Stomach (tissue), 4 donors: ENCODE results near the gene ENTR1.

ENCODE experiments used
- CTCF ChIP-seq, 7 experiments: fragments of 450-650 bp in 4 of 7; fragments of 200-600 bp in 3 of 7; sonication (generic) in 3 of 7; IDR thresholded peaks; one replicate each; pipeline ENCODE4 v1.5.1; 2016 to 2019; ENCODE audit warnings: antibody characterized with exemption in 7 of 7, control low read depth in 2 of 7, mild to moderate bottlenecking in 1 of 7
- EP300 ChIP-seq: sonication (generic); formaldehyde crosslinking; IDR thresholded peaks from one replicate; pipeline ENCODE4 v1.6.1; 2017; ENCODE audit warnings: antibody characterized with exemption
- POLR2A ChIP-seq, 4 donors: fragments of 450-650 bp; IDR thresholded peaks; one replicate each; pipeline ENCODE4 v1.6.1; 2016; ENCODE audit warnings: antibody characterized with exemption in 4 of 4, control low read depth in 2 of 4, mild to moderate bottlenecking in 1 of 4, moderate library complexity in 1 of 4
- POLR2AphosphoS5 ChIP-seq, 3 donors: sonication (generic); formaldehyde crosslinking; IDR thresholded peaks; one replicate each; pipeline ENCODE4 v1.6.1; 2016; ENCODE audit warnings: antibody characterized with exemption in 3 of 3

- no peak for TF ChIP-seq CTCF (IDR thresholded peaks at IDR 0.05)
- no peak for TF ChIP-seq POLR2A (IDR thresholded peaks at IDR 0.05)
- no peak for TF ChIP-seq POLR2AphosphoS5 (IDR thresholded peaks at IDR 0.05)
- TF ChIP-seq EP300: no peak
Observed at GRCh38 chr9:136403915-136404800, 6.3 kb downstream of the ENTR1 start.
